Lower lobe of right lung (tissue), 2 donors: Measurements from ENCODE around the gene DAO. TPM values are rescaled to one million over a fixed set of nuclear protein-coding genes. Genes with fewer than 3 reads are reported as not detected.

Experiments used
- ATAC-seq, 2 donors: fragments of 200-7000 bp; cut with Tn5 transposase; one replicate each; pipeline ENCODE4 v1.9.1; 2020 to 2022; ENCODE audit warnings: mild to moderate bottlenecking in 2 of 2, moderate library complexity in 2 of 2
- DNase-seq: peaks from one replicate; pipeline ENCODE4 v3.0.0-alpha.2; 2020
- H3K27ac ChIP-seq: fragments of 200-600 bp; one replicate; pipeline ENCODE4 v1.8.0; 2022
- H3K27me3 ChIP-seq: fragments of 200-600 bp; one replicate; pipeline ENCODE4 v1.8.0; 2022; ENCODE audit warnings: low read depth
- H3K36me3 ChIP-seq: fragments of 200-600 bp; one replicate; pipeline ENCODE4 v1.8.0; 2022; ENCODE audit warnings: mild to moderate bottlenecking
- H3K4me1 ChIP-seq: fragments of 200-600 bp; one replicate; pipeline ENCODE4 v1.8.0; 2022
- H3K4me3 ChIP-seq: fragments of 200-600 bp; one replicate; pipeline ENCODE4 v1.8.0; 2022; ENCODE audit warnings: mild to moderate bottlenecking
- H3K9me3 ChIP-seq: fragments of 200-600 bp; one replicate; pipeline ENCODE4 v1.8.0; 2022
- intact Hi-C: fragments of 100-400 bp; cut with DNase I; formaldehyde crosslinking; loops from one replicate; pipeline ENCODE4 v1.11.0; 2022
- total RNA-seq: library from RNA; stranded (reverse); fragmentation: NEBNext Ultra II Directional; extraction: Animal tissue kit (Norgen Biotek cat#: 25700); gene quantifications from one replicate; pipeline ENCODE4 v1.2.1, GENCODE V29; 2021
- TF ChIP-seq, protein P1 (sequence below): fragments of 200-600 bp; IDR thresholded peaks from one replicate; pipeline ENCODE4 v1.8.0; 2022; ENCODE audit warnings: antibody characterized with exemption, mild to moderate bottlenecking
- donor health status: DM: no; HTN: yes; CAD: no; lungs with severe emphysema.

DAO gene
- total RNA-seq, 1 donor from 2014 or later, result not detected

DNA sequence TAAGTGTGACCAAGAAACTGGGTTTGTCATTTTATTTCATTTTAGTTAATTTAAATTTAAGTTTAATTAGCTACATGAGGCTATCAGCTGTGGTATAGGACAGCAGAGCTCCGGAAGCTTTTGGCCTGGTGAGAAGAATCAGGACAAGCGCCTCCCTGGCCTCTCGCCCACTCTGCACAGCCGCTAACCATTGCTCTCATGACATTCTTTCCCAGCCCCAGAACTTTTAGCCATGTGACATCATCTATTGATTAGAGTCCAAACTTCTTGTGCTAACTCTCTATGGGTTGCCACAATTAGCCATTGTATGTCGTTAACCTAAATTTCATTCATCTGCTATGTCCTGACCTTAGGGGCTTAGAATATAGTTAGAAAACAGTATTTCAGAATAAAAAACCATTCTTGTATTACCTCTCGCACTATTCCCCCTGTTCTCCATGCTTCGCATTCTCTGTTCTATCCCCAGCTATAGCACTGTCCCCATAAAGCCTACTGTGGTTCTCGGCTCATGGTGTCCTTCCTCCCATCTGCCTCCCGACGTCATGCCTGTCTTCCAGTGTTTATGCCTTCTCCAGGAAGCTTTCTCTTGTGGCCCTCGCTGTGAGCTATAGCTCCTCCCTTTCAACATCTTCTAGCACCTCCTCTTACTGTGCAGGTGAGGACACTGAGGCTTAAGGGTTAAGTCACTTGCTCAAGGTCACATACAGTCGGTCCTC is 46.0 kb upstream of the DAO start:
- DNase-seq, result peak; percentile 48
- peak overlapping the region; percentile 85 for H3K27ac ChIP-seq
- ATAC-seq, result peak in 1 of 2 donors; percentile 23
- H3K9me3 ChIP-seq, result no peaks in the 10 kb centered on the region
- intact Hi-C loops, result no loop called here
- H3K27me3 ChIP-seq, result no peaks in the 10 kb centered on the region
- H3K4me3 ChIP-seq, result no peak overlapping the region
- TF ChIP-seq, protein P1, sequence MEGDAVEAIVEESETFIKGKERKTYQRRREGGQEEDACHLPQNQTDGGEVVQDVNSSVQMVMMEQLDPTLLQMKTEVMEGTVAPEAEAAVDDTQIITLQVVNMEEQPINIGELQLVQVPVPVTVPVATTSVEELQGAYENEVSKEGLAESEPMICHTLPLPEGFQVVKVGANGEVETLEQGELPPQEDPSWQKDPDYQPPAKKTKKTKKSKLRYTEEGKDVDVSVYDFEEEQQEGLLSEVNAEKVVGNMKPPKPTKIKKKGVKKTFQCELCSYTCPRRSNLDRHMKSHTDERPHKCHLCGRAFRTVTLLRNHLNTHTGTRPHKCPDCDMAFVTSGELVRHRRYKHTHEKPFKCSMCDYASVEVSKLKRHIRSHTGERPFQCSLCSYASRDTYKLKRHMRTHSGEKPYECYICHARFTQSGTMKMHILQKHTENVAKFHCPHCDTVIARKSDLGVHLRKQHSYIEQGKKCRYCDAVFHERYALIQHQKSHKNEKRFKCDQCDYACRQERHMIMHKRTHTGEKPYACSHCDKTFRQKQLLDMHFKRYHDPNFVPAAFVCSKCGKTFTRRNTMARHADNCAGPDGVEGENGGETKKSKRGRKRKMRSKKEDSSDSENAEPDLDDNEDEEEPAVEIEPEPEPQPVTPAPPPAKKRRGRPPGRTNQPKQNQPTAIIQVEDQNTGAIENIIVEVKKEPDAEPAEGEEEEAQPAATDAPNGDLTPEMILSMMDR, result no peak
- peaks cover 42% of the 10 kb centered on the region for H3K36me3 ChIP-seq
- H3K4me1 ChIP-seq, result peaks cover 80% of the 10 kb centered on the region

DNA sequence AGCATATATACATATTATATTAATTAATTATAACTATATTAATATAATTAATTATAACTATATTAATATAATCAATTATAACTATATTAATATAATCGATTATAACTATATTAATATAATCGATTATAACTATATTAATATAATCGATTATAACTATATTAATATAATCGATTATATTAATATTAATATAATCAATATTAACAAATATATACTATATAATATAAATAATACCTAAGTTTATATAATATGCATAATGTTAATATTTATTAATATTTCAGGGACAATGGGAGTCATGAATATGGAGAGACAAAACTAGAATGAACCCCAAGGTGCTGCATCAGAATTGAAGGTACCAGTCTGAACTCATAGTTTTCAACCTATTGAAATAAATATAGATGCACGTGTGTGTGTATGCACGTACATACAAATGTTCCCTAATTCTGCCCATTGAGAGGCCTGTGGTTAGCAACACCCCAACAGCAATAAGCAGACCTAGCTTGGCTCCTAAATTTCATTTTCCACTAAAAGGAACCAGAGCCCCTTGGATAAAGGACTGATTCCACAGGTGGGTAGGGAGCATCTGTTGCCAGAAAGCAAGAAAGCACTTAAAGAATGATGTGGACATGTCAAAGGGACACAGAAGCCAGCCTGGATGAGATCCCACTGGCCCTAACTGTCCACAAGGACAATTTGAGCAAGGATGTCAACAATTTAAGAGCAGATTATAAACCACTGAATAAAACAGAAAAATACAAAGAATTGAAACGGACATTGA is 43.8 kb upstream of the DAO start:
- no peak for DNase-seq
- TF ChIP-seq, protein P1, result no peak
- Histone ChIP-seq H3K36me3 (peaks cover 33% of the 10 kb centered on the region), H3K27ac (no peak overlapping the region), H3K4me3 (no peak overlapping the region), H3K9me3 (no peaks in the 10 kb centered on the region), H3K27me3 (no peaks in the 10 kb centered on the region), H3K4me1 (peaks cover 92% of the 10 kb centered on the region)
- intact Hi-C loops, result no loop called here
- no peak for ATAC-seq

DNA sequence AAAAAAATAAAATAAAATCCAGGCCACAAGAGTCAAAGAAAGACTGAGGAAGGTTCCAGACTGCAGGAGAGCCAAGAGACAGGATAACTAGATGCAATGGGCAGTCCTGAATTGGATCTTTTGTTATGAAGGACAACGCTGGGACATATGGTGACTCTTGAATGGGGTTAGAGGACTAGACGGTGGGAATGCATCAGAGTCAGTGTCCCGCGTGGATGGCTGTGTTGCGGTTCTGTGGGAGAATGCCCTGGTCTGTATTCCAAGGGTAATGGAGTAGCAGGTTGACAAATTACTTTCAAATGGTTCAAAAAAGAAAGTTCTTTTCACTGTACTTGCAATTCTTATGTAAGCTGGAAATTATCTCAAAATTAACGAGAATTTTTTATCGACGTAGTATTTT is 42.7 kb upstream of the DAO start:
- Histone ChIP-seq H3K9me3 (no peaks in the 10 kb centered on the region), H3K4me3 (no peak overlapping the region), H3K36me3 (peaks cover 29% of the 10 kb centered on the region), H3K4me1 (peaks cover 80% of the 10 kb centered on the region), H3K27me3 (no peaks in the 10 kb centered on the region), H3K27ac (peak overlapping the region; percentile 86)
- intact Hi-C loops, result no loop called here
- ATAC-seq, result no peak
- DNase-seq, result peak; percentile 7
- TF ChIP-seq, protein P1, result no peak

DNA sequence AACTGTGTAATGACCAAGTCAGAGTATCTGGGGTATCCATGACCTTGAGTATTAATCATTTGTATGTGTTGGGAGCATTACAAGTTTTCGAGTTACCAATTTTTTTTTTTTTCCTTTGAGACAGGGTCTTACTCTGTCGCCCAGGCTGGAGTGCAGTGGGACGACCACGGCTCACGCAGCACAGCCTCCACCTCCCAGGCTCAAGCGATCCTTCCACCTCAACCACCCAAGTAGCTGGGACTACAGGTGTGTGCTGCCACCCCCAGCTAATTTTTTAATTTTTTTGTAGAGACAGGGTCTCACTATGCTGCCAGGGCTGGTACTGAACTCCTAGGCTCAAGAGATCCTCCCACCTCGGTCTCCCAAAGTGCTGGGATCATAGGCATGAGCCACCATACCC is 42.2 kb upstream of the DAO start:
- DNase-seq (peak; percentile 6), ATAC-seq (no peak)
- Histone ChIP-seq H3K9me3 (no peaks in the 10 kb centered on the region), H3K36me3 (peaks cover 26% of the 10 kb centered on the region), H3K4me3 (no peak overlapping the region), H3K27ac (peak overlapping the region; percentile 86), H3K27me3 (no peaks in the 10 kb centered on the region), H3K4me1 (peaks cover 79% of the 10 kb centered on the region)
- intact Hi-C loops, result no loop called here
- TF ChIP-seq, protein P1, result no peak

DNA sequence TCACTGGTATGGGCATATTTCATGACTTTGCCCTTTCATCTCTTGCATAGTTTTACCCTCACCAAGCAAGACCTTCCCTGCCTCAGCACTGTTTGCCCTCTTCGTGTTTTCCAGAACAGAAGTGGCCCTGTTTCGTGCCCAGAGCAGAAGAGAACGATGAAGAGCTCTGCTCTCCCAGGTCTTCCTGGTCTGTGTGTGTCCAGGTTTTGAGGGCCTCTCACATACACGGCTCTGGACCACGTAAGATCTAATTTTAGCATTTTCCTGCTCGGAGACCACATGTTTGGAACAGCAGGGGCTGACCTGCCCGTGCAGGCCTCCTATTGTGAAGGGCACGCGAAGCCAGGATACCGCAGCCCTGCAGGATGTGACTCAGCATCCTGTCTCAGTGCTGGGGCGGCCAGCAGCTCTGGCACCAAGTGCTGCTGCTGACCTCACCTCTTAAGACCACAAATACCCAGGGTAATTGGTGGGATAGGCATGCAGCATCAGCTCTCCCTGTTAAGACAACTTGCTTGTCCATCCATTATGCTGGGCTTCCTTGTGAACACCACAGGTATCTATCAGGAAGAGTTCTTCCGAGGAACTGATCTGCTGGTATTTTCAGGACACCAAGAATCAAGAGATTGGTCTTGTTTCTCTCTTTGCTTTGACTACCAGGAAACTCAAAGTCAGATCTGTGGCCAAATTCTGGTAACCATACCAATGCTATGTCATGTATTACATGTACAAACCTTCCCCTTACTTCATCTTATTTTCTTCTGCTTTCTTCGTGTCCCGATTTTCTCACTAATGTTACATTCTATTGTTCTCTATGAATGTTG is 41.5 kb upstream of the DAO start:
- no peaks in the 10 kb centered on the region for H3K9me3 ChIP-seq
- intact Hi-C loops, result no loop called here

More for the DNA sequence above, 41.5 kb upstream of the DAO start:
- Histone ChIP-seq H3K27ac (peak overlapping the region; percentile 86), H3K4me3 (no peak overlapping the region), H3K27me3 (no peaks in the 10 kb centered on the region), H3K4me1 (peaks cover 79% of the 10 kb centered on the region), H3K36me3 (peaks cover 25% of the 10 kb centered on the region)
- peak; percentile 89 for DNase-seq
- peak; percentile 92 to 94 for ATAC-seq
- TF ChIP-seq, protein P1, result no peak
